GM18873 (cell line): ENCODE data around the gene JDP2.

Source experiments
- ATAC-seq: cut with Tn5 transposase; IDR thresholded peaks from one replicate; pipeline ENCODE4 v1.9.1; 2021; ENCODE audit warnings: mild to moderate bottlenecking, moderate library complexity, moderate number of reproducible peaks; ENCODE audit not compliant: unreplicated experiment, low FRiP score

The JDP2 gene

DNA sequence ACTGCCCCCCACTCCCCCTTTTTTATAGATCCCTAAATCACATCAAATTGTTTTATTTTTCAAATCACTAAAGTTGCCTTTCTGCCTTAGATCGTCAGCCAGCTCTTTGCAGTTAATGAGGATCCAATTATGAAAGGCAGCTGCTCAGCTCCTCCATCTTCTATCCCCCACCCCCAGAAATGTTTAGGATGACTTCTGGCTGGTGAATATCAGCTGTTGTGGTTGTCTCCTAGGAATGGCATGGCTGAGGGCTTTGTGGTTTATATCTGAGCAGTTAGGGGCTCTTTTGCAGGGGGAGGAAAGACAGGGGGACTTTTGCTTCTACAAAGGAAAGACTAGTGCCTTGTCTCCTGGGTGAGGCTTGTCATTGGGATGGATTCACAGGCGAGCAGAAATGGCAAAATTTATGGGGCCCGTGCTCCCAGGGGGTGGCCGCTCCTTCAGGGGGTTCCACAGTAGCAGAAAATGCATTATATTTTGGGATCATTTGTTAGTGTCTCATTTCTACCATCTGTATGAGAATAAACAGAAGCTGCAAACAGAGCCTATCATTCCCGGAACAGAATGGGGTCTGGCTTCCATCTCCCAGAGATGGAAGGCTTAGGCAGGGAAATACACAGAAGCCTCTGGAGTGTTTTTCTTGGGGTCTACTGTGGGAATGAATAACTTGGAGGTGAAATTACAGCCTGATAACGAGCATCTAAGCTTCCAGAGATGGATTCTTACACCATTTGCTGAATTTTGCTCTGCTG, 6.5 kb downstream of the JDP2 start:
- ATAC-seq, result no peak

DNA sequence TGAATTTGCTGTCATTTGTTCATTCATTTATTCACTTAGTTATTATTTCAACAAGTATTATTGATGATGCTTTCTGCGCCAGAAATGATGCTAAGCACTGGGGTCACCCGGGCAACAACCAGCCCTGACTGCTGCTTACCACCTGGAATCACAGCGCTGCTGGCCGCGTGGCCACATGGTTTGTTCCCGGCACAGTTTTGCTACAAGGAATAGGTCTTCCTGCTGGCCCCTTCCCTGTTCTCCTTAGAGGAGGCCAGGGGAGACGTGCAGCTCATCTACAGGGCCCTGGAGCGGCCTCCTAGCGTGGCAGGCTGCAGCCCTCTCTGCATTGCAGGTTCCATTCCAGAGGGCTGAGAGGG, 7.0 kb downstream of the JDP2 start:
- no peak for ATAC-seq

DNA sequence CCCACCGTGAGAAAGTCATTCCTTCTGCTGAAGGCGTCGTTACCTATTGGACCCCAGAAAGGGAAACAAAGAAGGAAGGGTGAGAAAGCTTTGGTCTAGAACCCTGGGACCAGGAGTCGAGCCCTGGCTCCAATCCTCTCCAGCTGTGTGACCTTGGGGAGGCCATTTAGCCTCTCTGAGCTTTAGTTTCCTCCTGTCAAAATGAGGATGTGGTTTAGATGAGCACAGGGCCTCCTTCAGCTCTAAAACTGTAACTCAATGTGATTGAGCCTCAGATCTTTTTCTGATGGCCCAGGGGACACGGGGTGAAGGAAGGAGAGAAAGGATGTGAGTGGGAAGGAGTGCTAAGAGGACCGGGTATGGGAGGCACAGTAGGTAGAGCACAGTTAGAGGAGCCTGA, 7.7 kb downstream of the JDP2 start:
- no peak for ATAC-seq

DNA sequence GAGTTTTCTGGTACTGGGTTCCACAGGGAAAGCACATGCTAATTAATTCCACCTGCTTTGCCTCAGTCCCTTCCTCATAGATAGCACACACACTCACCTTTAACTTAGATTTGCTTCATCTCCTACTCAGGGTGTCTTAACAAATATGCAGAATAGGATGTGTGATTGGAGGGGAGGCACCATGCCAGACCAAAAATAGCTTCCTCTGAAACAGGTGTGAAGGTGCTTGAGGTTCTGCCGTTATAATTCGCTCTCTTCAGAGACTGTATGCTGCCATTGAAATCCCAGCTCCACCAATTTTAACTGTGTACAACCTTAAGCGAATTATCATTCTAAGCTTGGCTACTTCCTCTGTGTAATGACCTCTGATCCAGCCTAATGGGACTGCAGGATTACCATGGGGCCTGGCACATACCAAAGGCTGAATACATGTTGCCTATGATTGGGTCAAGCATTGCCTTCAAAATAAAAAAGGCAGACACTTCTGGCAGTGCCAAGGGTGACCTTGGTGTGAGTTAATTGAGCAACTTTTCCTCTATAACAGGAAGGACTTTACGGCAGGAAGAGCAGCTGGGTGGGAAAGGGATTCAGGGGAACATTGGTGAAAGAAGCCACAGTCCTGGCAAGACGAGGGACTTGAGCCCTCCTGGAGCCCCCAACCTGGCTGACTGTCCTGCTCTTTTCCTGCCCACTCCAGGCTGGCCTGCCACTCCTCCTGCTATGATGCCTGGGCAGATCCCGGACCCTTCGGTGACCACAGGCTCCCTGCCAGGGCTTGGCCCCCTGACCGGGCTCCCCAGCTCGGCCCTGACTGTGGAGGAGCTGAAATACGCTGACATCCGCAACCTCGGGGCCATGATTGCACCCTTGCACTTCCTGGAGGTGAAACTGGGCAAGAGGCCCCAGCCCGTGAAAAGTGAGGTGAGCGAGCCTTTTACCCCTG, 9.7 kb downstream of the JDP2 start:
- ATAC-seq, result no peak

DNA sequence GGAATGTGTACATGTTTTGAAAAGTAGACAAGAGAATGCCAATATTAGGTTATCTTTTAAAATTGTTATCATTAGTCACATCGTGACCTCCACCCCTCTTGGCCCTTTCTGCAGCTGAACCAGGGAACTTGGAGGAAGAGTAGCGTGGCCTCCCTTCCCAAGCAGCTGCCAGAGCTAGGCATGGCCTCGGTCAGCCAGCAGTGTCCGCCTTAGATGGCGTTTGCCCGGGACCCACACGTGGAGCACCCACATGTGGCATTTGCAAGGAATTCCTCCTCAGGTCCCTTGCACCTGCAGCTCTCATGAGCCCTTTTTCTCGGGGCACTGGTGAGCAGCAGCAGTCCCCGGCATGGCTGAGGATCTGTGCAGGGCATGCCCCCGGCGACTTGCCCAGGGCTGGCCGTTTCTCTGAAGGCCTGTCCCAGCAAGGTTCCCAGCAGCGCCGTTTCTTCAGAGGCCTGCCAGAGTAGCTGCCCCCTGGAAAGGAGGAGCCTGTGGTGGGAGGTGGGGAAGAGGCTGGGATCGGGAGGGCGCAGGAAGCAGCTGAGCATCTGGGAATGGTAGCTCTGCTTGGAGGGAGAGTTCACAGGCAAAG, 10.8 kb downstream of the JDP2 start:
- no peak for ATAC-seq

DNA sequence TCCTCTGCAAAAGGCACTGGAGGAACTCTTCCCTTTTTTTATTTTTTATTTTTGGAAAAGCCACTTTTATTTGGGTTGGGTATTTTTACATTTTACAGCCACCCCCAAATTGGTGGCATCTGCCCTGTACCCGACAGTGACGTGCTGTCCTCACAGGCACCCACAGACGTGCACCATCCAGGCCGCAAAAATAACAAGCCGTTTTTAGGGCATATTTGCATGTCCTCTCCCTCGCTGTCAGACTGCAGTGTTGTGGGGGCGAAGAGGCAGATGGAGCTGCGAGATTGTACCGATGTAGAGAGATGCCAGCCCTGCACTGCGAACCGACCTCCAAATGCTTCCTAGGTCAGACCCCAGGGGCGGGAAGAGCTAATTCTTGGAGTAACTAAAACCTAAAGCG, 12.2 kb downstream of the JDP2 start:
- no peak for ATAC-seq

DNA sequence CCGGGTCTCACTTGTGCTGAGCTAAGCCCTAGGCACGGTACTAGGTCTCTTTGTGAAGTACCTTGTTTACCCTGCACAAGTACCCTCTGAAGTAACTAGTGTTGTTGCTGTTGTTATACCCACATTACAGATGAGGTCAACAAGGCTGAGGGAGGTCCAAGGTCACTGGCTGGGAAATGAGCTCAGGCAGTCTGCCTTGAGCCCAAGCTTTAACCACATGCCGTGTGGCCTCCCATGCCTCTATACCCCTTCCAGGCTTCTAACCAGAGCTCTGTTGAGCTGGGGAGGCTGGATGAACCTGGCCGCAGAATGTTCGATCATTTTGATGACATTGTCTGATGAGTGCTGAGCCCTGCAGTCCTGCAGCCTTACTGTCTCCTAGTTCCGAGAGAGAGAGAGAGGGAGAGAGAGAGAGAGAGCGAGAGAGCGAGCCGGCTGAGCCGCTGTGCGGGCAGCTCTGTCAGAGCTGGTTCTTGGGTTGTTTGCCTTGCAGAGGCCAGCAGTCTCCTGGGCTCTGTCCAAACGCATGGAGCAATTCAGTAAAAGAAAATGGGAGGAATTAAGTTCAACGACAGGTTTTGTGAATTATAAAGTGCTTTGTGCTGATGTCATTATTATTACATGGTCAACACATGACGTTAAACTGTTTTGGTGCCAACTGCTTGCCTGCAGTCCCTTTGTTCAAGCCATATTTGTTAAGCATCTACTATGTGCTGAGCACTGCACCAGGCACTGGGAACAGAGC, 13.1 kb downstream of the JDP2 start:
- no peak for ATAC-seq

DNA sequence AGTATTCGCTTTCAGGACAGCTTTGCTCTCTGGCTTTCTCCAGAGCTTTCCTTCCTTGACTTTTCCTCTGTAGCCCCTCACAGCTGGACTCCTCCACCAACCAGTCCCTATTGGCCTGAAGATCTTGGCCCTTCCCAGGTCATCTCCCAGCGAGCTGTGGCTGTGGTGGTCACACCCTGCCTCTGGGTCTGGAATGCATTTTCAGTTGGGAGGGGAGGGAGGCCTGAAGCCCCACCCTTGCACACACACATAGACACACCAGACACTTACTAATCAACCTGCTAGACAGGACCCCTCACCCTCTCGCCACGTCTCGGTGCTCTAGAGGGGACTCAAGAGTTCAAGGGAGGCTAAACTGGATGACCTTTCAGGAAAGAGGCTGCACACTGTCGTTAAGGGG, 13.9 kb downstream of the JDP2 start:
- ATAC-seq, result no peak

DNA sequence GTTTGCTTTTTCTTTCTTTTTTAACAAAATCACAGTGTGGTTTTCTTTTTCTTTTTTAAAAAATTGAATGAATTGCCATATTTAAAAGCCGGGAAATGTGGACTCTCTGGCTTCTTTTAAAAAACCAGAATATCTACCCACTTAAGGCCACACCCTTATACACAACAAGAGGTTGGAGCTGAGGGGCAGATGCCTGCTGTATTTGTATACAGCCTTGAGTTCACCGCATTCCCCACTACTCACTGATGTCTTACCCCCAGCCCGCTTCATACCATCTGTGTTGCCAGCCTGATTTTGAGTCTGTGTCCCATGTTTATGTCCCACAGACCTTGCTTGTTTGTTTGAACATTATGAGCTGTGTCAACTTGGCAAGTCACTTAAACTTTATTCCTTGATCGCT, 14.3 kb downstream of the JDP2 start:
- no peak for ATAC-seq

DNA sequence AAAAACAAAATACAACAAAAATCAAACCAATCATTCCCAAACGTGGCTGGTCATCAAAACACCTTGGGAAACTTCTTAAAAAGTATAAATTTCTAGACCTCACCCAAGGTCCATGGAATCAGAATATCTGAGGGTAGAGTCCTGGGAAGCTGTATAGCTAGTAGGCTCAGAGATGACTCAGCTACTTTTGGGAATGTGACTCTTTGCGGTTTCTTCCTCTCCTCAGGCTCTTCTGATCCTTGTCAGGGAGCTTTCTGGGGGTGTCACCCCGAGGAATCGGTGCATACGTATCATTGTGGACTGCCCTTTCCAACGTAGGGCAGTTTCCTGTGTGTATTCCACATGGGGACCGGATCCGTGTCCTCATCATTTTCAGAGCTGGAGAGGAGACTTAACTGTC, 14.8 kb downstream of the JDP2 start:
- no peak for ATAC-seq

DNA sequence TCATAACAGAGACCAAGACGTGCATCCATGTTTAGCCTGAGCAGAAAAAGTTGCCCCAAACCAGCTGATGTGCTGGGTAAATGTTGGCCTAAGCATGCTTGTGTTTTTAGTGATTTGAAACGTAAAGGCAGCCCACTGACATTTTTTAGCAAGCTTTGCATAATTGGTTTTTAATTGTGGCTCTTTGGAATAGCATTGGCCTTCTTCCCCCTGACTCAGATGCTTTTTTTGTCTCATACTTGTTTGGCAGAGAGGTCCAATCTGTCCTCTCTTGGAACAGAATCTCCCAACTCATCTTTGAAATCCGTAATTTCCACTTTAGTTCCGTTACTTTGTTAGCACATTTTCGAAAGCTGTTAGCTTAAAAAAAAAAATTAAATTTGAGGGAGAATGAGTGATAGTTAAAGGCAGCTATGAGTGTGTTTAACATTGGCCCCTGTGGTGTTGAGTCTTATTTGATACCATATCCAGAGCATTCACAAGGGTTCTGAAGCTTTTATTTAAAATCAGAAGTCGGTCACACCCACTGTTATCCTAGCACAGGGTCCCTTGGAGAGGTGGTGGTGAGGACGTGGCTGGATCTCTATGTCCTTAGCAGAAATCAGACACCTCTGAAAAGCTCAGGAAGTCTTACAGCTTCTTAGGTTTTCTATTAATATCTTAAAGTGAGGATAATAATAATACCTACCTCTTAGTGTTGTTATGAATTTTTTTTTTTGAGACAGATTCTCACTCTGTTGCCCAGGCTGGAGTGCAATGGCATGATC, 15.6 kb downstream of the JDP2 start:
- ATAC-seq, result no peak

DNA sequence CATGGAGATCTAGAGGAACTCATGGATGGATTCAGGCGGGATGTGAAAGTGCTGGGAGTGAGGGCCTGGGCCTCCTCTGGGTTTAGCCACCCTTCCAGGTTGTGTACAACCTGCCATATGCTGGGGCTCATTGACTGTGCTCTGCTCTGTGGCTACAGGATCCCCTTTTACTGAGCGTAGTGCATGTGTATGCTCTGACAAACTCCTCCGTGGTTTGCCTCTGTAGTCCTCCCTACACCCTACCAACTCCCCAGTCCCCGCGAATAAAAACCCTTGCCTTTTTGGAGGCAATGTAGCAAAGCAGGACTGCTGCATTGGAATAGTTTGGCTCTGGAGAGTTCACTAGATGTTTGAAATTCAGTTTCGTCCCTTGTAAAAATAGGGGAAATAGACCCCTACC, 17.4 kb downstream of the JDP2 start:
- ATAC-seq, result no peak

DNA sequence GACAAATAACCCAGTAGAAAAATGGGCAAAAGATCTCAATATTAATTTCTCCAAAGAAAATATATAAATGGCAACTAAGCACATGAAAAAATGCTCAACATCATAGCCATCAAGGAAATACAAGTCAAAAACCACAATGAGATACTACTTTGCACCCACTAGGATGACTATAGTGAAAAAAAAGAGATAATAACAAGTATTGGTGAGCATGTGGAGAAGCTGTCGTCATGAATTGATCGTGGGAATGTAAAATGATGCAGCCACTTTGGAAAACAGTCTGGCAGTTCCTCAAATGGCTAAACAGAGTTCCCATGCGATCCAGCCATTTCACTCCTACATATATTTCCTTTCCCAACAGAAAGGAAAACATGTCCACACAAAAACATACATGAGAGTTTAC, 18.1 kb downstream of the JDP2 start:
- ATAC-seq, result no peak

DNA sequence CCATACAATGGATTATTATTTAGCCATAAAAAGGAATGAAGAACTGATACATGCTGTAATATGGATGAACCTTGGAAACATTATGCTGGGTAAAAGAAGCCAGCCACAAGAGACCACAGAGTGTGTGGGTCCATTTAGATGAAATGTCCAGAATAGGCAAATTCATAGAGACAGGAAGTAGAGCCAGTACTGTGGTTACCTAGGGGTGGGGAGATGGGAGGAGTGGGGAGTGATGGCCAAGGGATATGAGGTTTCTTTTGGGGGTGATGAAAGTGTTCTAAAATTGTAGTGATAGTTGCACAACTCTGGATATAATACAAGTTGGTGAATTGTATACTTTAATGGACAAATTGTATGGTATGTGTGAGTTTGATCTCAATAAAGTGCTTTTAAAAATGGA, 18.6 kb downstream of the JDP2 start:
- ATAC-seq, result no peak

DNA sequence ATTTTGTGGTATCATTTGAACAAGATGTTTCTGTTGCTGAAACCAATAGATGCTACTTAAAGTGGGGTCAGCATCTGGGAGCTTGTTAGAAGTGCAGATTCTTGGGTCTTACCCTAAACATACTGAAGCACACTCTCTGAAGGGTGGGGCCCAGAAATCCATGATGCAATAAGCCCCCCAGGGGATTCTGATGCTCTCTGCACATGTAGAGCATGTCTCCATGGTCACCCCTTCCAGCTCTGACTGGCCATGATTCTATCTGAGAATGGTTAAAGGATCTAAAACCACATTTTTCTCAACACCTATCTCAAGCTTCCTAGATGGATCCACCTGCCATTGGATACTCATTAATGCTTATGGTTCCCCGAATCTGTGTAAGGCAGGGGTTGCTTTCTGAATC, 20.4 kb downstream of the JDP2 start:
- no peak for ATAC-seq

DNA sequence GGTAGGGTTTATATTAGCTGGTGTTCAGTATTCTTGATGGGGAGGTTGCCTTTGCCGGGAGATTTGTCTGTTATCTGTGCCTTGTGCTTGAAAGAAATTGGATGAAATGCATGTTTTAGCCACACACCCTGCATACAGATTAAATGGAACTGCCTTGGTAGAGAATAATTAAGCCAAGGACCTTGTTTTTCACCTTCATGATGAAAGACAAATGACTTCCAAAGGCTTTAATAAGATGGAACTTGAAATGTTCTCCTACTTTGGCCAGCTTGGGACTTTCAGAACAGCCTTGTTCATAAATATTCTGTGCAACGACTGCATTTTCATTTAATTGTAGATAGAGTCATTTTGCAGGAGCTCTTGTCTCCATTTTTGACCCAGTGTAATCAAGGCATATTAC, 21.2 kb downstream of the JDP2 start:
- no peak for ATAC-seq

DNA sequence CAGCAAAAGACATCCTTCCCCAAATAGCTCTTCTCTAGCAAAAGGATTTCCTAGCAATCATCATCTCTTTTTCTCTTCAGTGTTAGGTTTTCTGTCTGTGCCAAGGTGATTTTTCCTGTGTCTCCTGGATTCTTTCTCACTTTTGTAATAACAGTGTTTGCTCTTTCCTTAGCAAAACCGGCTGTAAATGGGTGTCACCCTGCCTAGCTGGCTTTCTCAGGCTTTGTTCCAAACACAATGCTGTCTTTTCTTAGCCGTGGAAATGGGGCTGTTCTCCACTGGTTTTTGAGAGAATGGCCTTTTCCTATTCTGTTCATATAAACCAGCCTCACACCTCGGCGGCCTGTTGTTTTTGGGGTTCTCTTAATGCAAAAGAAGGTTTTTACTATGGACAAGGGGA, 21.9 kb downstream of the JDP2 start:
- ATAC-seq, result no peak

DNA sequence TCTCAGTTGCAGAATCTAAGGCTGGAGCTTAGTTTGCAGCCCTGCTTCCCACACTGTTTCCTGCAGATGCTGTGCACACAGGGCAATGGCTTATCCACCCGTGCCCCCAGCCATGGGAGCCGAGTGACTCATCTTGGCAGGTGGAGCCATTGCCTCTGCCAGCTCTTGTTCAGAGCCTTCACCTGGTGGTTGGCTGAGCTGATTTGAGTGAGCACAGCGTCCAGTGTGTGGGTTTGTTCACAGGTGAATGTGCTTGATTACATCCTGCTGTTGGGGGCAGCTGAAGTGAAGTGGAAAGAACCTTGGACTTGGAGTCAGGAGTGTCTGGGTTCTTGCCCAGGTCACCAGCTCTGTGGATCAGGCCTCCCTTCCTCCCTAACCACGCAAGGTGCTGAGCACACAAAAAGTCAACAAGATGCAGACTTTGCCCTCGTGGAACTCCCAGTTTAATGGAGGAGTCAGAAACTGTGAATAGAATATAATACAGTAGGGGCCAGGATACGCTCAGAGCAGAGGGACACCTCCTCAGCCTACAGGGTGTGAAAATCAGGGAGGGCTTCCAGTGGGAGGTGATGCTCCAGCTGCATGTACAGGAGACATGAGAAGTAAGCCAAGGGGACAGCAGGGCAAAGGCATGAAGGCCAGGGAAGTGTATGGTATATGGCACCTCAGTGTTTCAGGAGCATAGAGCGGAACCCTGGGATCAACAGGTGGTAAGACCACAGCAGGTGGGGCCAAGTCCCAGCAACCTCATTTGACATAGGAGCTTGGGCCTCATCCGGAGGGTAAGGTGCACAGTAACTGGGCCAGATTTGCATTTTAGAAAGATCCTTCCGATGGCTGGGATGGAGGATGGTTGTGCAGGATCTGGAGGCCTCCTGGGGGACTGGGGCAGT, 22.8 kb downstream of the JDP2 start:
- ATAC-seq, result no peak

DNA sequence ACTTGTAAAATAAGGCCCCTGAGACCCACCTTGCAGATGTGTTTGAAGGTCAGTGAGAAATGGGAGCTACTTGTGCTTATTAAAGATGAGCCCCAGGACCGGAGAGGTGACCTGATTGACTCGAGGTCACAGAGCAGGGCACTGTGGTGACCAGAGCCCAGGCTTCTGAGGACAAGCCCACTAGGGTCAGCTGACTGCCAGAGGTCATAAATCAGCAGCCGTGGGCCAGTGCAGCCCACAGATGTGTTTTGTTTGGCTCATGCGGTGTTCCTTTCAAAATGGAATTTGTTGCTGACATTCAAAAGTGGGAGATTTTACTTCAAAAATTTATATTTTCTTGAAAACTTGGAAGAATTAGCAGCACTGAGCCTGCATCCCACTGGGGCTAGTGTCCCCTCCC, 24.5 kb downstream of the JDP2 start:
- no peak for ATAC-seq
